Loucy (cell line): ENCODE measurements around the gene TMEM158.

Source experiments
- H2AFZ ChIP-seq: fragments of 200-600 bp; sonication (generic); 2 replicates; pipeline ENCODE4 v1.6.0; 2016; ENCODE audit warnings: antibody characterized with exemption, mild to moderate bottlenecking, low read length, moderate library complexity
- H3F3A ChIP-seq: fragments of 200-600 bp; 2 replicates; pipeline ENCODE4 v1.6.0; 2016; ENCODE audit warnings: antibody characterized with exemption, low read depth, mild to moderate bottlenecking
- H3K27me3 ChIP-seq: fragments of 200-600 bp; sonication (generic); 2 replicates; pipeline ENCODE4 v1.6.1; 2014; ENCODE audit warnings: low read length, mild to moderate bottlenecking; ENCODE audit not compliant: insufficient read depth, poor library complexity, severe bottlenecking
- H3K36me3 ChIP-seq: fragments of 200-600 bp; sonication (generic); 2 replicates; pipeline ENCODE4 v1.6.1; 2016; ENCODE audit warnings: low read length; ENCODE audit not compliant: insufficient read depth
- H3K4me1 ChIP-seq: fragments of 200-600 bp; sonication (generic); 2 replicates; pipeline ENCODE4 v1.5.1; 2014; ENCODE audit warnings: low read length, mild to moderate bottlenecking; ENCODE audit not compliant: insufficient read depth, poor library complexity, severe bottlenecking
- H3K4me2 ChIP-seq: fragments of 200-600 bp; sonication (generic); 2 replicates; pipeline ENCODE4 v1.6.0; 2014; ENCODE audit warnings: antibody characterized with exemption, low read length, low read depth, mild to moderate bottlenecking; ENCODE audit not compliant: poor library complexity, severe bottlenecking
- H3K4me3 ChIP-seq: fragments of 200-600 bp; sonication (generic); 2 replicates; pipeline ENCODE4 v1.5.1; 2014; ENCODE audit warnings: low read length, mild to moderate bottlenecking, mixed read lengths; ENCODE audit not compliant: poor library complexity, severe bottlenecking
- H3K79me2 ChIP-seq: fragments of 200-600 bp; sonication (generic); 2 replicates; pipeline ENCODE4 v1.6.1; 2014; ENCODE audit warnings: low read length; ENCODE audit not compliant: insufficient read depth
- H3K9ac ChIP-seq: fragments of 200-600 bp; sonication (generic); 2 replicates; pipeline ENCODE4 v1.6.0; 2014; ENCODE audit warnings: mild to moderate bottlenecking, low read depth, low read length, moderate library complexity; ENCODE audit not compliant: poor library complexity, severe bottlenecking
- H3K9me2 ChIP-seq: fragments of 200-600 bp; sonication (generic); replicated peaks from 2 replicates; pipeline ENCODE4 v1.6.1; 2016; ENCODE audit warnings: low read depth, low read length, mixed read lengths
- H3K9me3 ChIP-seq: fragments of 200-600 bp; sonication (generic); 2 replicates; pipeline ENCODE4 v1.6.1; 2014; ENCODE audit warnings: mild to moderate bottlenecking, antibody characterized with exemption, low read length, low read depth; ENCODE audit not compliant: insufficient read depth
- H4K20me1 ChIP-seq: fragments of 200-600 bp; sonication (generic); 2 replicates; pipeline ENCODE4 v1.6.0; 2014; ENCODE audit warnings: antibody characterized with exemption, low read length, mild to moderate bottlenecking; ENCODE audit not compliant: insufficient read depth, poor library complexity, severe bottlenecking
- EZH2phosphoT487 ChIP-seq: fragments of 200-600 bp; IDR thresholded peaks from 2 replicates; pipeline ENCODE4 v1.6.1; 2018; ENCODE audit warnings: antibody characterized with exemption, mild to moderate bottlenecking, moderate library complexity, borderline replicate concordance
- TF ChIP-seq, protein P1 (sequence below): fragments of 200-600 bp; sonication (generic); conservative IDR thresholded peaks from 2 replicates; pipeline ENCODE4 v1.5.1; 2014; ENCODE audit warnings: mild to moderate bottlenecking, antibody characterized with exemption, low read length

TMEM158 gene

DNA sequence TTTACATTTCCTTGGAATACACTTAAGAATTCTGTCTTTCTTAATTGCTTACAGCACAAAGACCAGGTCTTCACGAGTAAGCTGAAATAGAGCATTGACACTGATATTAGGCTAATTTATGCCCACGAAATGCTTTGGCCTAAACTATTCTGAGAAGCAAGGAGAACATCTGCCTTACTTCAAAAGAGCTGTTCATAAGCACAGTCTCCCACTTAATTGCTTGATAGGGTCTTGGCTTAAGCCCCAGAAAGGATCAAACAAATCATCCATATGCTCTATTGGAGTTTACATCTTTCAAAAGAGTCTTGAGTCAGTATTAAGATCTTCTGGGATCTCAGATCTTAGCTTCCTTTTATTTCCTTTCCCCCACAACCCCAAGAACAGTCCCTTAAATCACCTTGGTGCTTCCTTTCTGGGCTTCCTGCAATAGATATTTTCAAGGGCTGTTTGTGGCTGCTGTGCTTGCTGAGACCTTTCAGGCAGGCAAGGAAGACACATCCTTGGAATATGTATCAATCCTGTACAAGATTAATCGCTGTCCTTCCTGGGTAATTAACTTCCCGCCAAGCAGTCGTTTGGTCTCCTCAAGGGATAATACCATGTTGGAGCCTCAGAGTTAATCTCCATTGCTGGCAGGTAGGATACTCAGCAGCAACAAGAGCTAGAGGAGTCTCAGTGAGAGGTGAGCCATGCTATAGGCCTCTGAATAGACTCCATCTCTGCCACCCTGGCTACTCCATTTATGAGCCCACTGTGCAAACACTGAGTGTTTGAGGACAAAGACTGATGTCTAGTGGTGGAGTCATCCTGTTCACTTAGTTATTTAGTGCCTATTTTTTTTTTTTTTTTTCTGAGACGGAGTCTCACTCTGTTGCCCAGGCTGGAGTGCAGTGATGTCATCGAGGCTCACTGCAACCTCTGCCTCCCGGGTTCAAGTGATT, 37.1 kb downstream of the TMEM158 start:
- H3K27me3 ChIP-seq = no peaks in the 10 kb centered on the region
- no peak for TF ChIP-seq EZH2phosphoT487
- TF ChIP-seq, protein P1, sequence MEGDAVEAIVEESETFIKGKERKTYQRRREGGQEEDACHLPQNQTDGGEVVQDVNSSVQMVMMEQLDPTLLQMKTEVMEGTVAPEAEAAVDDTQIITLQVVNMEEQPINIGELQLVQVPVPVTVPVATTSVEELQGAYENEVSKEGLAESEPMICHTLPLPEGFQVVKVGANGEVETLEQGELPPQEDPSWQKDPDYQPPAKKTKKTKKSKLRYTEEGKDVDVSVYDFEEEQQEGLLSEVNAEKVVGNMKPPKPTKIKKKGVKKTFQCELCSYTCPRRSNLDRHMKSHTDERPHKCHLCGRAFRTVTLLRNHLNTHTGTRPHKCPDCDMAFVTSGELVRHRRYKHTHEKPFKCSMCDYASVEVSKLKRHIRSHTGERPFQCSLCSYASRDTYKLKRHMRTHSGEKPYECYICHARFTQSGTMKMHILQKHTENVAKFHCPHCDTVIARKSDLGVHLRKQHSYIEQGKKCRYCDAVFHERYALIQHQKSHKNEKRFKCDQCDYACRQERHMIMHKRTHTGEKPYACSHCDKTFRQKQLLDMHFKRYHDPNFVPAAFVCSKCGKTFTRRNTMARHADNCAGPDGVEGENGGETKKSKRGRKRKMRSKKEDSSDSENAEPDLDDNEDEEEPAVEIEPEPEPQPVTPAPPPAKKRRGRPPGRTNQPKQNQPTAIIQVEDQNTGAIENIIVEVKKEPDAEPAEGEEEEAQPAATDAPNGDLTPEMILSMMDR = no peak

DNA sequence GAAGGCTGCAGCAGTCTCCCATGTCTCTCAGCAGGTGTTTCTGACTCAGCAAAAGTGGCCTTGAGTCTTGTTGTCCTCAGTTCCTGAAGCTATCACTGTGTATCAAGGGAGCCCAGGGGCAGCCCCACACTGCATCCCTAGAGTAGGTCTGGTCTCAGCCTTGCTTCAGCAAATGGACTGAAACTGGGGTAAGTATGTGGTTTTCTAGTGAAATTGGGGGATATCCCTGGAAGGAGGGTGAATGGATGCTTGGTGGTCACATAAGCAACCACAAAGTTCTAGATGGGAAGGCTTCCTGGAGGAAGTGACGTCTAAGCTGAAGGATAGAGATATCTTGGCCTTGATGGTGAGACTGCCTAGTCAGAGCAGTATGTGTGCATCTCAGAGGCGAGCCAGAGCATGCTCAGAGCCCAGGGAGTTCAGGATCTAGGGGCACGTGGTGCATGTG, 38.4 kb downstream of the TMEM158 start:
- Histone ChIP-seq H3K9me3 (no peaks in the 10 kb centered on the region), H3K27me3 (no peaks in the 10 kb centered on the region), H3K79me2 (no peaks in the 10 kb centered on the region), H3K4me3 (no peak overlapping the region), H3F3A (no peaks in the 10 kb centered on the region), H3K4me1 (peaks cover 50% of the 10 kb centered on the region), H4K20me1 (no peaks in the 10 kb centered on the region), H3K36me3 (no peaks in the 10 kb centered on the region), H3K9ac (no peak overlapping the region), H2AFZ (no peak overlapping the region), H3K4me2 (no peak overlapping the region), H3K9me2 (no peaks in the 10 kb centered on the region)
- TF ChIP-seq, protein P1 = no peak
- TF ChIP-seq EZH2phosphoT487 = no peak

More for the DNA sequence above, 37.1 kb downstream of the TMEM158 start:
- no peak overlapping the region for H3K4me3 ChIP-seq
- H3K79me2 ChIP-seq = no peaks in the 10 kb centered on the region
- H2AFZ ChIP-seq = peak overlapping the region; percentile 50
- no peak overlapping the region for H3K9ac ChIP-seq
- peaks cover 41% of the 10 kb centered on the region for H3K4me1 ChIP-seq
- no peaks in the 10 kb centered on the region for H3K36me3 ChIP-seq
- no peaks in the 10 kb centered on the region for H3K9me3 ChIP-seq
- no peaks in the 10 kb centered on the region for H3F3A ChIP-seq
- no peaks in the 10 kb centered on the region for H3K9me2 ChIP-seq
- no peaks in the 10 kb centered on the region for H4K20me1 ChIP-seq
- no peak overlapping the region for H3K4me2 ChIP-seq

DNA sequence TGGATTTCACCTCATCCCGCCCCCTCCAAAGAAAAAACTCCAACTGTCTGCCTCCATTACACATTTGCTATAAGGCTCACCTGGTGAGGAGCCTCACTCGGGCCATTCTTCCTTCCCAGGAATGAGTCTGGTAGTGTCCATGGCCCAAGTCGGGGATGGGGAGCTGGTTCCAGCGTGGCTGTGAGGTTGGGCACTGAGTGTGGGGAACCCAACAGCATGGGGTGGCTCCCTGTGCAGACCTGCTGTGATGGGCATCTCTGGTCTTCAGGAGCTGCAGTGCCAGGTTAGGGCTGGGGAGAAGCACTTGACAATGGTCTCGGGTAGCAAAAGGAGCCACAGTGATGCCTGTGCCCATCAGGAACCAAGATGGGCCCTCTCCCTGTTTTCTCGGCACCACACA, 39.2 kb downstream of the TMEM158 start:
- no peaks in the 10 kb centered on the region for H3K9me2 ChIP-seq
- no peaks in the 10 kb centered on the region for H3F3A ChIP-seq
- no peak overlapping the region for H3K9ac ChIP-seq
- no peak overlapping the region for H3K4me2 ChIP-seq
- no peaks in the 10 kb centered on the region for H3K9me3 ChIP-seq
- peaks cover 48% of the 10 kb centered on the region for H3K4me1 ChIP-seq
- H3K79me2 ChIP-seq = no peaks in the 10 kb centered on the region
- TF ChIP-seq, protein P1 = no peak
- no peak for TF ChIP-seq EZH2phosphoT487
- no peak overlapping the region for H3K4me3 ChIP-seq
- H3K36me3 ChIP-seq = no peaks in the 10 kb centered on the region
- no peaks in the 10 kb centered on the region for H4K20me1 ChIP-seq
- H2AFZ ChIP-seq = no peak overlapping the region
- no peaks in the 10 kb centered on the region for H3K27me3 ChIP-seq
